GM21529 (cell line): Measurements from ENCODE around the gene MEAK7.

Experiments used
- ATAC-seq: cut with Tn5 transposase; IDR thresholded peaks from one replicate; pipeline ENCODE4 v1.9.1; 2021; ENCODE audit not compliant: unreplicated experiment

Gene MEAK7

GRCh38 chr16:84504420-84505248 lies at the start of gene MEAK7:
MEAK7 (minus strand) TSS chr16:84504659; CDS start chr16:84498086, 6,573 bp downstream.
- peak; percentile 87 for ATAC-seq

GRCh38 chr16:84553873-84554399 lies 49.5 kb upstream of the MEAK7 start:
- ATAC-seq: no peak

GRCh38 chr16:84552135-84552534 lies 47.7 kb upstream of the MEAK7 start:
- no peak for ATAC-seq

GRCh38 chr16:84550096-84550495 lies 45.6 kb upstream of the MEAK7 start:
- no peak for ATAC-seq

GRCh38 chr16:84548971-84549844 lies 44.7 kb upstream of the MEAK7 start:
- no peak for ATAC-seq

- ATAC-seq: no peak
Measured at GRCh38 chr16:84548508-84548907, 44.0 kb upstream of the MEAK7 start.

- no peak for ATAC-seq
Measured at GRCh38 chr16:84547546-84548061, 43.1 kb upstream of the MEAK7 start.

- no peak for ATAC-seq
Measured at GRCh38 chr16:84546669-84547545, 42.4 kb upstream of the MEAK7 start.

- ATAC-seq: no peak
Measured at GRCh38 chr16:84545114-84545737, 40.8 kb upstream of the MEAK7 start.

- ATAC-seq: no peak
Measured at GRCh38 chr16:84544031-84544773, 39.7 kb upstream of the MEAK7 start.

- ATAC-seq: no peak
Measured at GRCh38 chr16:84543253-84543652, 38.8 kb upstream of the MEAK7 start.

GRCh38 chr16:84541999-84542817 lies 37.7 kb upstream of the MEAK7 start:
- ATAC-seq: no peak

GRCh38 chr16:84540194-84540593 lies 35.7 kb upstream of the MEAK7 start:
- ATAC-seq: no peak

- ATAC-seq: no peak
Measured at GRCh38 chr16:84538222-84538840, 33.9 kb upstream of the MEAK7 start.

- ATAC-seq: no peak
Measured at GRCh38 chr16:84537491-84538151, 33.2 kb upstream of the MEAK7 start.

- no peak for ATAC-seq
Measured at GRCh38 chr16:84535851-84536250, 31.4 kb upstream of the MEAK7 start.

- ATAC-seq: no peak
Measured at GRCh38 chr16:84535408-84535807, 30.9 kb upstream of the MEAK7 start.

GRCh38 chr16:84534815-84535214 lies 30.4 kb upstream of the MEAK7 start:
- no peak for ATAC-seq
